ENCODE results near the gene IQCH.

DNA sequence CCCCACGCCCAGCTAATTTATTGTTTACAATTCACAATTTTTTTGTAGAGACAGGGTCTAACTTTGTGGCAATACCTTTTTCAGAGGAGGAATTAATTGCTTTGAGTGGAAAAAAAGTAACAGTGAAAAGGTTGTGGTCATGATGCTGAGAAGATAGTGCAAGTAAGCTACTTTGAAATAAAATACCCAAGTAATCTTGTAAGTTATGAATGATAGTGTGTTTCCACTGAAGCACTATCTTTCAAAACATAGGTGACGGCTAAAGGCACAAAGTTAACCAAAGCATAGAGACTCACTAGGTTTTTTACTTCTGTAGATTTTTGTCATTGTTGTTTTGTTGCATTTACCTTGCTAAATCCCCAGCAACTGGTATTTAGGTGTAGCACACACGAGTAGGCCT, 165.1 kb downstream of the IQCH start:
- TF ChIP-seq, protein P1, sequence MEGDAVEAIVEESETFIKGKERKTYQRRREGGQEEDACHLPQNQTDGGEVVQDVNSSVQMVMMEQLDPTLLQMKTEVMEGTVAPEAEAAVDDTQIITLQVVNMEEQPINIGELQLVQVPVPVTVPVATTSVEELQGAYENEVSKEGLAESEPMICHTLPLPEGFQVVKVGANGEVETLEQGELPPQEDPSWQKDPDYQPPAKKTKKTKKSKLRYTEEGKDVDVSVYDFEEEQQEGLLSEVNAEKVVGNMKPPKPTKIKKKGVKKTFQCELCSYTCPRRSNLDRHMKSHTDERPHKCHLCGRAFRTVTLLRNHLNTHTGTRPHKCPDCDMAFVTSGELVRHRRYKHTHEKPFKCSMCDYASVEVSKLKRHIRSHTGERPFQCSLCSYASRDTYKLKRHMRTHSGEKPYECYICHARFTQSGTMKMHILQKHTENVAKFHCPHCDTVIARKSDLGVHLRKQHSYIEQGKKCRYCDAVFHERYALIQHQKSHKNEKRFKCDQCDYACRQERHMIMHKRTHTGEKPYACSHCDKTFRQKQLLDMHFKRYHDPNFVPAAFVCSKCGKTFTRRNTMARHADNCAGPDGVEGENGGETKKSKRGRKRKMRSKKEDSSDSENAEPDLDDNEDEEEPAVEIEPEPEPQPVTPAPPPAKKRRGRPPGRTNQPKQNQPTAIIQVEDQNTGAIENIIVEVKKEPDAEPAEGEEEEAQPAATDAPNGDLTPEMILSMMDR (IDR thresholded peaks at IDR 0.05): no peak
- TF ChIP-seq POLR2A (IDR thresholded peaks at IDR 0.05): no peak

All from thyroid gland (tissue), 4 donors.